GM19043 (cell line): ENCODE measurements around the gene MAPK4.
"Not testable (repeated sequence)": the region's sequence is repeated elsewhere in the genome, so short reads cannot be mapped to it uniquely, and the experiment has no call there.

Experiments
- ATAC-seq: cut with Tn5 transposase; IDR thresholded peaks from one replicate; pipeline ENCODE4 v1.9.1; 2021; ENCODE audit warnings: low read depth; ENCODE audit not compliant: unreplicated experiment

MAPK4 gene

DNA sequence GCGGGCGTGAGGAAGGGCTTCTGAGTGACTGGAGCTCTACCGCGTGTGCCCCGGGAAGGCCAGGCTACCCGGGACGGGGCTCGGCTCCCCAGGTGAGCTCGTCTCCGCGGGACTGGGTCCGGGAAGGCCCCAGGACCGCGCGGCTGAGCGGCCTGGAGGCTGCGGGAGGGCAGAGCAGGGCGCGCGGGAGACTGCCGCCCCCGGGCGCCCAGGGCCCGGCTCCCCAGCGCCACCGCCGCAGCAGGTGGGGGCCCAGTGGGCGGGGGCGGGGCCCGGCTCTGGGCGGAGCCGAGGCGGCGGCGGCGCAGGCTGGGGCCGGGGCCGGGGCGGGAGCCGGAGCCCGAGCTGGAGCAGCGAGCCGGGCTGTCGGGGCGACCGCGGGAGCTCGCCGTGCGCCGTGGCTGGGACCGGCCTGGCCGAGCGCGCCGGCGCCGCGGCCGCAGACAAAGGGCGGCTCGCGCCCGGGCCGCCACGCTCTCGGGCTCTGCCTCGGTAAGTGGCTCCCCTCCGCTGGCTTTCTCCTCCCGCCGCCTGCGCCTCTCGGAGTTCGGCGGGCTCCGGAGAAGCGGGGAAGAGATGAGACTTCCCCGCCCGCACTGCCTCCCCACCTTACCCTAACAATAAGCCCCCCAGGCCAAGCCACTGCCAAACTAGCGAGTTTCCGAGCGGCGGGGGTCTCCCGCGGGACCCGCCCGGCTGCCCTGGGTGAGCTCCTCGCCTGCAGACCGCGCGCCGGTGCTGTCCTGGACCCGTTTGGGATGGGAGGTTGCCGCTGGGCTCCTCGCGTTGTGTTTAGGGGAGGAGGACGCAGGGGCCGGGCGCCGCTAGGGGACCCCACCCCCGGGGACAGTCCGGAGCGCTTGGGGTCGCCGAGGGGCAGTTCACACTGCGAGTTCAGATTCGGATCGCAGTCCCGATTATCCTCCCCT, at the start of gene MAPK4:
Gene MAPK4 (plus strand): TSS at position 336 of the 929 bp plus-strand sequence. CDS start 103,872 bp downstream, outside the sequence.
- no peak for ATAC-seq

DNA sequence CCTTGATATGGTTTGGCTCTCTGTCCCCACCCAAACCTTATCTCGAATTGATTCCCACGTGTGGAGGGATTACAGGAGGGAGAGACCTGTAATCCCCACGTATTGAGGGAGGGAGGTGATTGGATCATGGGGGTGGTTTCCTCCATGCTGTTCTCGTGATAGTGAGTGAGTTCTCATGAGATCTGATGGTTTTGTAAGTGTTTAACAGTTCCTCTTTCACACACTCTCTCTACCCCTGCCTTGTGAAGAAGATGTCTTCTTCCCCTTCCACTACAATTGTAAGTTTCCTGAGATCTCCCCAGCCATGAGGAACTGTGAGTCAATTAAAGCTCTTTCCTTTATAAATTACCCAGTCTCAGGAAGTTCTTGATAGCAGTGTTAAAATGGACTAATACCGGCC, 42.6 kb upstream of the MAPK4 start:
- not testable (repeated sequence) for ATAC-seq

DNA sequence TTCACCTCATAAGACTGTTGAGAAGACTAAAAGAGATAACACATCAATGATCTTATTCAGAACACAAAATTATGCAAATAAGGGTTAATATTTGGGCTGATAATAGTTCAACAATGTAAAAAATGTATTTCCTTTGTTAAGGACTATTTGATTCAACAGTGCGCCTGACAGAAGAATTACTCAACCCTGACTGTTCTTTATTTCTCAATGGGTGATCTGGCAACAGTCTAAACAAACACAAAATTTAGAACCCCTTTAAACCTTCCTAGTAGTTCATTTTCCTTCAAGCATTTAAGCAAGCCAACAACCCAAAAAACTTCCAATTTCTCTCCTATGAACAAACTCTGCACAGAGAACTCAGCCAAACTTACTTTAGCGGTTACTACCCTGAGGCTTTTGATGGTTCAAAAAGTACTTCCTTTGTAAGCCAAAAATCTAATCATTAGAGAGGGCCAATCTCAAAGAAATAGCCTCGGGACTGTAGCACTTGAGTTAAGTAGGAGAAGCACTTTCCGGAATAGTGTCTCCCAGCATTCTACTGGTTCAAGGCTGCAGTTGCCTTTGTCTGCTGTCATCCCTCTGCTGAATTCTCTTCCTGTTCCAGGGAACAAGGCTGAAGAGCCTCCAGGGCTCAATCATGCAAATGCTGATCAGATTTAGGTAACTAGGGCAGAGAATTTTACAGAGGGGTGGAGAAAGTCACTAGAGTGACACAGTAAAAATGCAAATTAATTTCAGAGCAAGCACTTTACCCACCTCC, 40.9 kb upstream of the MAPK4 start:
- no peak for ATAC-seq

DNA sequence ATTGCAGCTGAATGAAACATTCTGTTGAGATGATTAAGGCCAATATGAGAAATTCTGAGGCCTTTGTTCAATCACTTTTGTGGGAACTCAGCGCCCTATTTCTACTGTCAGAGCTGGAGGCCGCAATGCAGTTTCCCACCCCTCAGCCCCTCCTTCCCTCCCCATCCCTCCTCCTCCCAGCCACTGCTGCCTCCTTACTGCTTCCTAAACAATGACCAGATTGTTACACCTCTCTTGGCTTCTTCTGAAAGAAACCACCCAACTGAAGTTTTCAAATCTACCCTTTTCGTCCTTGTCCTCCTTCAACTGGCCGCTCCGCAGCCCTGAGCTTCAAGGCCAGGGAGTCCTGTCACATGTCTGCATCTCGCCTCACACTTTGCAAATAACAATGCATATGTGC, 36.7 kb upstream of the MAPK4 start:
- ATAC-seq = no peak

DNA sequence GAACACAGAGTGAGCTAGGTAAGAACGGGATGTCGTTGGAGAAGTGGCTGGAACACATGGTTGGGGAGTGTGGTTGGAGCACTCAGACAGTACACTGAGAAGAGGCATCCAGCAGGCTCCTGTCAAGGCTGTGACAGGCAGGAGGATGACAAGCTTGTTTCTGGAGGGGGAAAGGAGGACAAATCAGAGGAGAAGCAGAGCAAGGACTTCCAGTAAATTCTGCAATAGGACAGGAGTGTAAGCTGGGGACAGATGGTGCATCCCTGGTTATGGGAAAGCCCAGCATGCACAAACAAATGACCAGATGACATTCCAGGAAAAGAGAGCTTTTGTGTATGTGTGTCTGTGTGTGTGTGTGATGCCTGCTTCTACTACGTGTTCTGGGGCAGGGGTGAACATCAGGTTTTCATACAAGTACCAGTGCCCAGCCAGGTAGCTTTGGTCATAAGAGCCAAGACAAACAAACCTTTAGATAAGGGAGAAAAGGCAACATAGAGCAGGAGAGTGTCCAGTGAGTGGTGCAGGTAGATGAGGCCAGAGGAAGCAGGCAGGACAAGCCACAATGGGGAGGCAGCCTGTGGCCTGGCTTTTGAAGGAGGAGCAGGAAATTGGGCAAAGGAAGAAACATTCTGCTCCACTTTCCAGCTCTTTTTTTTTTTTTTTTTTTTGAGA, 32.1 kb upstream of the MAPK4 start:
- no peak for ATAC-seq

- no peak for ATAC-seq
Measured at GRCh38 chr18:50528806-50529205, 31.1 kb upstream of the MAPK4 start.

- ATAC-seq = not testable (repeated sequence)
Measured at GRCh38 chr18:50533822-50534221, 26.1 kb upstream of the MAPK4 start.

DNA sequence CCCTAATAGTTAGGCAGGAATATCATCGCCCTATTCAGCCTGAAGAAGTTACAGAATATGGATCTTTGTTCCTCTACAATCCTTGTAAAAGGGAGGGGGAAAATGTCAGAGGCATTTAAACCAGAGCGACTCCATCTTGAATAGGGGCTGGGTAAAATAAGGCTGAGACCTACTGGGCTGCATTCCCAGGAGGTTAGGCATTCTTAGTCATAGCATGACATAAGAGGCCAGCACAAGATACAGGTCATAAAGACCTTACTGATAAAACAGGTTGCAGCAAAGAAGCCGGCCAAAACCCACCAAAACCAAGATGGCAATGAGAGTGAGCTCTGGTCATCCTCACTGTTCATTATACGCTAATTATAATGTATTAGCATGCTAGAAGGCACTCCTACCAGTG, 15.4 kb upstream of the MAPK4 start:
- not testable (repeated sequence) for ATAC-seq

DNA sequence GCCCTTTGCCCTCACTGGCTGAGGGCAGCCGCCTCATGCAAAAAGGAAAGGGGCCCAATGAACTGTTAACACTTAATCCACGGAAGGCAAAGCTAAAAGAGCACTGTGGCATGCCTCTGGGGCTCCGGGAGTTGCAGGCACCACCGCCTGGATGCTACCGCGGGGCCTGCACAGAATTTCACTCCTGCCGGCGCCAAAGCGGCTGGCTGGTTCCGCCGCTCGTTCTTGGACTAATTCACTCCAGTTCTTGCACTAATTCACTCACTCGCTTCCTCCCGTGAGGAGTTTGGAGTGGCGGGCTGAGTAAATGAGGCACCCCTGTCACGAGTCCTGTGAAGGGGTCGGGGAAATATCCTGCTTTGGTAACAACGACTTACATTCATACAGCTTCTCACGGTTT, 14.0 kb upstream of the MAPK4 start:
- ATAC-seq = no peak

DNA sequence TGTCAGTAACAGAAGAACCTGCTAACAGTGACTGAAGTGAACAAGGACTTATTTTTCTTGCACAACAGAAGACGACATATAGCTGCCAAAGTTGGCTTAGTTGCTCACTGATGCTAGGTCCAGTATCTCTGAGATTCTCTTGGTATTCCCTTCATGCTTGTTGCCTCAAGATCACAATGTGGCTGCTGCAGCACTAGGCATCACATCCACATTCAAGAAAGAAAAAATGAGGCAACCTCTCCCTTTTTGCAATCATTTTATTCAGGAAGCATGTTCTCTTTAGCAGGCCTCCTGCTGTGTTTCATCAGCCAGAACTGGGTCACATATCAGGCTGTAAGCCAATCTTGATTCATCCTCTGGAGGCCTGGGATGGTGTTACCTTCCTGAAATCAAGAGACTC, 11.7 kb upstream of the MAPK4 start:
- ATAC-seq = no peak

GRCh38 chr18:50551651-50552050, 8.2 kb upstream of the MAPK4 start:
- ATAC-seq = not testable (repeated sequence)

GRCh38 chr18:50558157-50558556, 1.7 kb upstream of the MAPK4 start:
- ATAC-seq = no peak

GRCh38 chr18:50558948-50559751, 737 bp upstream of the MAPK4 start:
- no peak for ATAC-seq

DNA sequence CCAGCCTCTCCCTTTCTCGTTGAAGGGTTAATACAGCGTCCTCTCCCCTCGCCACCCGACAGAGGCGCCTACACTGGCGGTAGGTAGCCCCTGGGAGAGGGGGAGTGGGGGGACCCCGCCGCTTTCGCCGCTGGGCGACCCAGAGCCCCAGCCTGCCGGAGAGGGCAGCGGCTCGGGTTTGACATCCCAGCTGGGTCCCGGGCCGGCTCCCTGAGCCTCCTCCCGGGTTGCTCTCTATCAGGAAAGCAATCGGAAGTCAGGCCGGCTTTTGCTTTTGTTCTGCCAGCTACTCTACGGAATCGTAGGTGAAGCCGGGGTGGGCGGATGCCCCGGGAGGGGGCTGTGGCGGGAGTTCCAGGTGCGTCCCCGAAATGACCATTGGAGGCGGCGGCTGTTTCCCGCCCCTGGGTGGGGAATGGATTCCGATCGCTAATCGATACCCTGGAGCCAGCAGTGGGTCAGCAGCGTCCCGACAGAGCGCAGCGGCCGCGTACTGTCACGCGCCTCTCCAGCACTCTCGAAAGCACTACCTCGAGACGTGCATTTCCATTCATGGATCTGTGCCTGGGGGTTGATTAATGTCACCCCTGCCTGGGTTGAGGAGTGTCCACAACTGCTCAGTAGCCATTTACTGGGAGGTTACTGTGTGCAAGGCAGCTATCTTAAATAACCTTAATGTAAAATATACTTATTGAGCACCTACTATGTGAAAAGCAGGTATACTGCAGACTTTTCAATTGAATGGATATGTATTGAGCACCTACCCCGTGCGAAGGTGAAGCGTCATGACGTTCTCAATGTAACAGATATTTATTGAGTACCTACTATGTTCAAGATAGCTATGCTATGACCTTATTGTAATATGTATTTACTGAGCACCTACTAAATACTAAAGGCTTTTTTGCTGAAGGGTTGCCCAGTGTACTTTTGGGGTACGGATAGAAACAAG, 1.1 kb downstream of the MAPK4 start:
- ATAC-seq = no peak

GRCh38 chr18:50562258-50562657, 2.4 kb downstream of the MAPK4 start:
- ATAC-seq = not testable (repeated sequence)

DNA sequence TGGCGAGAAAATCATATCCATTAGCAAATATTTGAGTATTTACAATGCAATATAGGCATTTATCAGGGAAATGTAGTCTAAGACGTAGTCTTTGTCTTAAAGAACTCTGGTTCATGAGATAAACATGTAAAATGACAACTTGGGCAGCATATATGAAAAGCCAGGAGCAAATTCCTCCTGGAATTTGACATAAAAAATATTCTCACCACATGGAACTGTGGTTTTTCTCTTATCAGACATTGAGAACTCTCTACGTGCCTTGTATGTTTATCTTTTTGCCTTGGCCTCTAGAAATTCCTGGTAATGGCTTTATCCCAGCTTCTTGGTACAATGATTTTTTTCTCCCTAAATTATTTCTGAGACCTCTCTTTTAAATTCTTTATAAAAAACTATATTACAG, 2.8 kb downstream of the MAPK4 start:
- no peak for ATAC-seq

DNA sequence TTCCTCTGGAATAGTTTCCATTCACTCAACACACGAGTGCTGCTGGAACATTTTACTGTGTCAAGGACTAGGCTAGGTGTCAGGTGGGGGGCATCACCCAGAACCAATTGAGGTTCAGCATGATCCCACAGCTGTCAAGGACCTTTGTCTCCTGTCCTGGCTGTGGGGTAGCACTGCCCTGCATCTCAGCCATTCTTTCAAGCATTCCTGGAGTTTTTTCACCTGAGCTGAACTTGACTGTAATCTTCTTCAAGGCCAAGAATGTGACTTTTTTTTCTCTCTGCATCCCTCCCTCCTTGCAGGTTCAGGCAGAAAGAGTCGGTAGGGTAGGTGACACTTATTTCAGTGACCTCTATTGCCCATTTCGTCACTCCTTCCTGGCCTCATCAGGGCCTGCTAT, 3.5 kb downstream of the MAPK4 start:
- ATAC-seq = no peak

- ATAC-seq = no peak
Measured at GRCh38 chr18:50569930-50570329, 10.0 kb downstream of the MAPK4 start.

DNA sequence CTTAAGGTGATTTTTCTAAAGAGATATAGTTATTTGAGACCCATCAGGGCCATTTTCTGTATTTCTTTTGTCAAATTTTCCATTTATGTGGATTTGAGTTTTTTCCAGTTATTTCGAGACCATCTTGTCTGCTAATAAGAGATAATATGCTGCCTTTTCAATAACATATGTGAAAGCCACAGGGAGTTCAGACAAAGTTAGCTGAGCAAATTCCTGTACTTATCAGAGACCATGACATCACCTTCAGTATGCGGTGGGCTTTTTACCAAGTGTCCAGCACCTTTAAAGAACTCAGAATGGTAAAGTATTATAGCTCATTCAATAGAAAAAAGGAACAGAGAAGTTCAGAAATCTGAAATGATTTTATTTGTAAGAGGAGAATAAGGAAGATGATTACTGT, 11.7 kb downstream of the MAPK4 start:
- ATAC-seq = no peak
